HG03103 (cell line): ENCODE measurements around the gene SNRPB.

Experiments
- ATAC-seq: cut with Tn5 transposase; IDR thresholded peaks from one replicate; pipeline ENCODE4 v1.9.1; 2021; ENCODE audit warnings: low read depth; ENCODE audit not compliant: unreplicated experiment

SNRPB gene

DNA sequence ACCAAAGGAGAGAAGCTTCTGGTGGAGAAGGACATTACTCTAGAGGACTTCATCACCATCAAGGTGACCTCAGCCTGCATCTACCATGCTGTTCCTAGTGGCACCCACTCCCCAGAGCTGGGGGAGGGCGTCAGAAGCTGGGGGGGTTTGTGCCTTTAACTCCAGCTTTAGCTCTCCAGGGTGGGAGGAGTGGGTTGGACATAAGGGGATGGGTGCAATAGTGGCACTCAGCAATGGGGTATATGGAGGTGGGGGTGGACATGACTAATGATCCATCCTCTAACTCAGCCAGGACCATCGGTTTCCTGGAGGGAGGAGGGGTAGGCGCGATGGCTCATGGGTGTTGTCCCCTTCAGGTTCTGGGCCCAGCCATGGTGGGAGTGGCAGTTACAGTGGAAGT is 40.1 kb downstream of the SNRPB start:
- ATAC-seq, result no peak

DNA sequence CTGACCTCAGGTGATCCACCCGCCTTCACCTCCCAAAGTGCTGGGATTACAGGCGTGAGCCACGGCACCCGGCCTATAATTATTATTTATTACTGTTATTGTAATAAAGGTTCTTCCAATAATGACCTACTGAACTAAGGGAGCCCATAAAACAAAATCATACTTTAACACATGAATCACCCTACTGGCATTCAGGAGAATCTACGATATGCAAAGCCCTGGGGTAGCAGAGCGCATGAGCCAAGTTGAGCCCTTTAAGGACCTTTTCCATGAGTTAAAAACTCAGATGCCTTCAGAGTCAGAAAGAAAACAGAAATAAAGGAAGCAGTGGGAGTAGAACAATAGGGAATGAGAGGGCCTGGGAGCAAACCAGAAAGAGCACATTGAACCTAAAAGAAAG is 41.5 kb downstream of the SNRPB start:
- ATAC-seq, result no peak

GRCh38 chr20:2421247-2421646 is 49.3 kb downstream of the SNRPB start:
- ATAC-seq, result no peak

- ATAC-seq, result no peak
Measured at GRCh38 chr20:2420510-2420909, 50.1 kb downstream of the SNRPB start.

- ATAC-seq, result no peak
Measured at GRCh38 chr20:2418388-2418787, 52.2 kb downstream of the SNRPB start.

GRCh38 chr20:2417213-2417541 is 53.4 kb downstream of the SNRPB start:
- ATAC-seq, result no peak

- no peak for ATAC-seq
Measured at GRCh38 chr20:2416541-2417212, 53.9 kb downstream of the SNRPB start.
